Neural cell (in vitro differentiated cells): ENCODE measurements around the gene RAB3A.

Experiments used
- EP300 ChIP-seq: fragments of 450-650 bp; conservative IDR thresholded peaks from 2 replicates; pipeline ENCODE4 v1.6.1; 2014; ENCODE audit warnings: antibody characterized with exemption, mild to moderate bottlenecking, moderate library complexity; ENCODE audit not compliant: poor library complexity, severe bottlenecking
- EZH2 ChIP-seq: fragments of 200-600, 300-800 bp; shearing (Covaris generic), sonication (generic); IDR thresholded peaks from 2 replicates; pipeline ENCODE4 v1.6.1; 2014; ENCODE audit warnings: antibody characterized with exemption, low read length, borderline replicate concordance, mild to moderate bottlenecking; ENCODE audit not compliant: insufficient read depth, poor library complexity, severe bottlenecking
- POLR2AphosphoS5 ChIP-seq: IDR thresholded peaks from 2 replicates; pipeline ENCODE4 v1.6.1; 2012
- RAD21 ChIP-seq: fragments of 450-650 bp; conservative IDR thresholded peaks from 2 replicates; pipeline ENCODE4 v1.6.1; 2014; ENCODE audit warnings: antibody characterized with exemption, mild to moderate bottlenecking, moderate library complexity
- TAF1 ChIP-seq: IDR thresholded peaks from 2 replicates; pipeline ENCODE4 v1.6.1; 2012; ENCODE audit warnings: low read depth
- TF ChIP-seq, protein P1 (sequence below): fragments of 450-650 bp; IDR thresholded peaks from 2 replicates; pipeline ENCODE4 v1.5.1; 2014; ENCODE audit warnings: antibody characterized with exemption, mild to moderate bottlenecking, moderate library complexity; ENCODE audit not compliant: poor library complexity, severe bottlenecking

DNA sequence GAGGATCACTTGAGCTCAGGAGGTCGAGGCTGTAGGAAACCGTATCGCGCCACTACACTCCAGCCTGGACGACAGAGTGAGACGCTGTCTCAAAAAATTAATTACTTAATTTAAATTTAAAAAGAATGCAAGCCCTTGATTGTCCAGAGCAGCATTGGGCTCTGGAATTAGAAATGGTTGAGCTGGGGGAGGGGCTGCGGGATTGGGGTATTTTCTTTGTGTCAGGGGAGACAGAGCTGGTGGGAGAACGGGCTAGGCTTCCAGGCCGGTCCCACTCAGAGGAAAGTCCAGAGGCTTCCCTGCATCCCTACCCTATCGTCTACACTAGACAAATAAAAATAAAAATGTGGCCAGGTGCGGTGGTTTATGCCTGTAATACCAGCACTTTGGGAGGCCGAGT is 2.2 kb upstream of the RAB3A start:
- no peak for TF ChIP-seq RAD21
- TF ChIP-seq, protein P1, sequence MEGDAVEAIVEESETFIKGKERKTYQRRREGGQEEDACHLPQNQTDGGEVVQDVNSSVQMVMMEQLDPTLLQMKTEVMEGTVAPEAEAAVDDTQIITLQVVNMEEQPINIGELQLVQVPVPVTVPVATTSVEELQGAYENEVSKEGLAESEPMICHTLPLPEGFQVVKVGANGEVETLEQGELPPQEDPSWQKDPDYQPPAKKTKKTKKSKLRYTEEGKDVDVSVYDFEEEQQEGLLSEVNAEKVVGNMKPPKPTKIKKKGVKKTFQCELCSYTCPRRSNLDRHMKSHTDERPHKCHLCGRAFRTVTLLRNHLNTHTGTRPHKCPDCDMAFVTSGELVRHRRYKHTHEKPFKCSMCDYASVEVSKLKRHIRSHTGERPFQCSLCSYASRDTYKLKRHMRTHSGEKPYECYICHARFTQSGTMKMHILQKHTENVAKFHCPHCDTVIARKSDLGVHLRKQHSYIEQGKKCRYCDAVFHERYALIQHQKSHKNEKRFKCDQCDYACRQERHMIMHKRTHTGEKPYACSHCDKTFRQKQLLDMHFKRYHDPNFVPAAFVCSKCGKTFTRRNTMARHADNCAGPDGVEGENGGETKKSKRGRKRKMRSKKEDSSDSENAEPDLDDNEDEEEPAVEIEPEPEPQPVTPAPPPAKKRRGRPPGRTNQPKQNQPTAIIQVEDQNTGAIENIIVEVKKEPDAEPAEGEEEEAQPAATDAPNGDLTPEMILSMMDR = no peak
- TF ChIP-seq EP300 = no peak
- TF ChIP-seq POLR2AphosphoS5 = no peak
- TF ChIP-seq TAF1 = no peak
- no peak for TF ChIP-seq EZH2
